DLD1 (cell line): ENCODE results near the gene MICAL2.

ENCODE experiments used
- in situ Hi-C: cut with HindIII; loops from 2 replicates; pipeline ENCODE4 v1.10.0; 2017; ENCODE audit warnings: low sequenced_read_pairs

Gene MICAL2

DNA sequence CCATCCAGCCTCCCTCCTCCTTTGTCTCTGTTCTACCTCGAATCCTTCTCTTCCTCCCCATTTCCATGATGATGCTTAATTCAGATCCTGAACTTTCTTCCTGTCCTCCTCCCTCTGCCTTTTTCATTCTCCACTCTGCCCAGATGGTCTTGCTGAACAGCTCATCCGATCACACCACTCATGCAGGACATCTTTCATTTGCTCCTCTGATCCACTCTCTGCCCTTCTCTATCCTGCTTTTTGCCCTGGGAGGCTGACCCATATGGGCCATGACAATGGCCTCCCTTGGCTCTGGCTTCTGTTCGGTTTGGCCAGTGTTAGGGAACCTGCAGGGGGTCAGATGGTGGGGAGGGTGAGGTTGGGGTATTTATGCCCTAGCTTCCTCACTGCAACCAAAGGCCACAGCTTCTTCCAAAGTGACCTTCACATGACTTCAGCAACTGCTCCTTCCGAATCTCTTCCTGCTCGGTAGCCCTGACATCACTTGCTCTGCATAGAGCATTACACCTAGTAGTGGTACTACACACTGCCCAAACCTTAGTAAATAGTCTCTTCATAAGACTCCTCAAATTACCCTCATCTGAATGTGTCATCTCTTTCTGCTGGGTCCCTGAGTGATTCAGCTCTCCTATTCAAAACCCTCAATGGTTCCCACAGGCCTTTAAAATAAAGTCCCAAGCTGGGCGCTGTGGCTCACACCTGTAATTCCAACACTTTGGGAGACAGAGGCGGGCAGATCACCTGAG is 32.7 kb upstream of the MICAL2 start:
- in situ Hi-C loops = no loop called here

DNA sequence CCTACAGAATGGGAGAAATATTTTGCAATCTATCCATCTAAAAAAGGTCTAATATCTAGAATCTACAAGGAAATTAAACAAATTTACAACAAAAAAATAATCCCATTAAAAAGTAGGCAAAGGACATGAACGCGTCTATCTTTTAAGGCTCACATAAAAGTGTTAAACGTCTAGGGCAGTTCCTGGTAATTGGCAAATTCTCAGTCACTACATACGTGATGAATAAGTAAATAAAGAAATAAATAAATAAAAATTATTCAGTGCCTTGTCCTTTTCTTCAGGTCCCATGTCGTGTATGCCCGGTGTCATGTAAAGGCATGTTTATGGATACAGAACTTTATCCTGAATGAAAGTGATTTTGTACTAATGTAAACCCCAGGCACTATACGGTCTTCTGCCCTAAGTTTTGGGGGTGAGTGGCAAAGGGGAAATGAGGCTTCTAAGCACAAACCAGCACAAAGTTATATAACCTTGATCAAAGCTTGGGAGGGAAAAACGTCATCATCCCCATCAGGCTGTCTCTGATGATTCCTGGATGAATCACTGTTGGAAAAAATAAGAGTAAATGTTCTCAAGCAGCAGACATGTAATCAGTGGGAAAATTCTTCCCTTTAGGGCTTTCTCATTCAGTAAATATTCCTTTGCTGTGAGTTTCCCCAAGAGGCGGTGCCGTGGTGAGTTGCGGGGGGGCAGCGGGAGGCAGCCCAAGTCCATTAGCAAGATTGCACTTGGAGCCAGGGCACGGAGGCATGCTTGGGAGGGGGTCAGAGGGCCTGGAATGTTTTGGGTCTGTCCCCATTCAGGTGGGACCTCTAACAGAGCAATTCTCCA is 30.4 kb upstream of the MICAL2 start:
- in situ Hi-C loops = no loop called here

DNA sequence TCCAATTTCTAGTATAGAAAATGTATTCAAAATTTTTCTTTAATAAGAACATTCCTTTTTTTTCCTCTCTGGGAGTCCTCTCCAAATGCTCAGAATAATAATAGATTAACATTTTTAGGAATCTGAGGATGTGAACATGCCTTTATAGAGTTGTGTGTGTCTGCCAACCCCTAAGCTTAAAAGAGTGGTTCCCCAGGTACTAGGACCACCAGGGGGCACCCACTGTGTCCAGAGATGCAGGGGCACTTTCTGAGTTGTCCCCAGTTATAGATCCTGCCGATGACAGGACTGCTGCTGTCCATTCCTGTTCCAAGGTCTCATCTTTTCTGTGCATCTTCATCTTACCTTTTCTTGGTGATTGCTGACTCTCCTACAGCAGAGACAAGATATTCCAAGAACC is 27.0 kb upstream of the MICAL2 start:
- in situ Hi-C loops = no loop called here

DNA sequence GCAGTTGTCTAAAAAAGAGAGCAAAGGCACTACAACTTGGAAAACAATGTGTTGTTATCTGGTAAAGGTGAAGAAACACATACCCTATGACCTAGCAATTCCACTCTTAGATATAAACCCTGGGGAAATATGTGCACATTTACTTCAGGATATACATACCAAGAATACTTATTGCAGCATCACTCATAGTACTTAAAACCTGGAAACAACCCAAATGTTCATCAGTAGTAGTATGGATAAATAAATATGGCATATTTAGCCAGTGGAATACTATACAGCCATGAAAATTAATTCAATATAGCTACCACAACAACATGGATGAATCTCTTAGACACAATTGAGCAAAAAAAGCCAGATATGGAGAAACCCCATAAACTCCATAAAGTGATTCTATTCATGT is 26.1 kb upstream of the MICAL2 start:
- in situ Hi-C loops = no loop called here

DNA sequence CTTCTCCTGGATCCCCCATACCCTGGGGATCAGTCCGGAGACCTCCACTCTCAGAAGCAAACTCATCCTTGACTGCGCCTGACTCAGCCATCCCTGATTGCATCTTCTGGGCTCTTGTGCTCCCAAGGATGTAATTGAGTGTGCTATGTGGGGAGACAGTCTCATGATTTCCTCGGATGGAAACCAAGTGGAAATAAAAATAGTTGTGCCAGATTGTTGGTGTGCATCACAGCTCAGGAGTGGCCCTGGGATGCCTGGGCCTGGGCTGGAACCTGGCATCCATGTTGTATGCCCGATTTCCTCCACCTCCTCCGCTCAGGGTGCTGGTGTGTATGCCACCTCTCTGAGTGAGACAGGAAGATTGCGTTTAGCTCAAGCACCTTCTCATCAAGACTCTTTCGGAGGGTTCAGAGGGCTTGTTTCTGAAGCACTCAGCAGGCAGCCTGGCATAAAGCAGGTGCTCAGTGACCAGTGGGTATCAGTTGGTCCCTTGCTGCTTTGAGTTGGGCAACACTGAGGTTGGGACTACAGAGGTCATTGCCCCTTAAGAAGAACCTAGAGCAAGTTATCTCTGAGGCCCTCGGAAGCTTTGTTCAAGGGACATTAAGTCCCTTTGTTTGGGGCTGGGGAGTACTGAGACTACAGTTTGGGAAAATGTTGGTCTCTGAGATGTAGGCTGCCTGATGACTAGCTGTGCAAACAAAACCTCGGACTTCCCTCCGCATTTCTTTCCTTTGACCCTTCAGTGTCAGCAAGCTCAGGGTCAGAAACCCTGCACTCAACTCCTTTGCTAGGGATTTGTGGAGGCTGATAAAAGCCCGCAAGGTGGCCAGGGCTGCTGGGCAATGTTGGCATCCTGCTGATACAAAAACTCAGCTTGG is 24.8 kb upstream of the MICAL2 start:
- in situ Hi-C loops = loop anchor here (5.0 kb wide), 1 partner anchor 77 kb away; no protein-coding TSS in a partner anchor

DNA sequence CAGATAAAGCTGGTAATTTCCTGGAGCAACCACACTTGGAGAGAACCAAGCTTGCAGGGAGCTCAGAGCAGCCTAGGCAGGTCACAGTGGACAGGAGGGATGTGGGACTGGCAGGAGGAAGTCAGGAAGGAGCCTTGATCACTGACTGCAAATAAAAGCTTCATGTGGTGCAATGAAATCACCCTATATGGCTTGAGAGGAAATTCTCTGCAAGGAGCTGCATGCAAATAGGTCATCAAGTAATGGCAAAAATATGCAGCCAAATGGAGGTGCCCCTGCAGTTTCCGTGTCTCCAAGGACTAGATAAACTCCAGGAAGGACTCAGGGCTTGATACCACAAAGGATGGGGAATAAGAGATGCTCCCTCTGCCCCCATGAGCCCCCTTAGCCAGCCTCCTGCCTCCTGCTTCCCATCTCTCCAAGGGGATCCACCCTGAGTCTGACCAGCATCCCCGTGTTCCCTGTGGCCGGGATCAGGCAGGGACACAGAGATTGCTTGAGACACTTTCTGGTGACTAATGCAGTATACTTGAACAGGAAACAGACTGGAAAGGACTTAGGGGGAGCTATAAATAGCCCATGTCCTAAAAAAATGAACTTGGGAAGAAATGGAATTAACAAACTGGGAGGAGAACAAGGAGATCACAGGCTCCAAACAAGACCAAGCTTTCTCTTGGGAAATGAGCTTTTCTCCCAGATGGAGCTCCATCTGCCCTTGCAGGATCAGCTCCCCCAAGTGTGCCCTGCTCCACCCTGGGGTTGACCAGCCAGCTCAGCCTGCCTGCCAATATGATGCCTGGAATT is 23.9 kb upstream of the MICAL2 start:
- in situ Hi-C loops = loop anchor here (5.0 kb wide), 1 partner anchor 76 kb away; no protein-coding TSS in a partner anchor

DNA sequence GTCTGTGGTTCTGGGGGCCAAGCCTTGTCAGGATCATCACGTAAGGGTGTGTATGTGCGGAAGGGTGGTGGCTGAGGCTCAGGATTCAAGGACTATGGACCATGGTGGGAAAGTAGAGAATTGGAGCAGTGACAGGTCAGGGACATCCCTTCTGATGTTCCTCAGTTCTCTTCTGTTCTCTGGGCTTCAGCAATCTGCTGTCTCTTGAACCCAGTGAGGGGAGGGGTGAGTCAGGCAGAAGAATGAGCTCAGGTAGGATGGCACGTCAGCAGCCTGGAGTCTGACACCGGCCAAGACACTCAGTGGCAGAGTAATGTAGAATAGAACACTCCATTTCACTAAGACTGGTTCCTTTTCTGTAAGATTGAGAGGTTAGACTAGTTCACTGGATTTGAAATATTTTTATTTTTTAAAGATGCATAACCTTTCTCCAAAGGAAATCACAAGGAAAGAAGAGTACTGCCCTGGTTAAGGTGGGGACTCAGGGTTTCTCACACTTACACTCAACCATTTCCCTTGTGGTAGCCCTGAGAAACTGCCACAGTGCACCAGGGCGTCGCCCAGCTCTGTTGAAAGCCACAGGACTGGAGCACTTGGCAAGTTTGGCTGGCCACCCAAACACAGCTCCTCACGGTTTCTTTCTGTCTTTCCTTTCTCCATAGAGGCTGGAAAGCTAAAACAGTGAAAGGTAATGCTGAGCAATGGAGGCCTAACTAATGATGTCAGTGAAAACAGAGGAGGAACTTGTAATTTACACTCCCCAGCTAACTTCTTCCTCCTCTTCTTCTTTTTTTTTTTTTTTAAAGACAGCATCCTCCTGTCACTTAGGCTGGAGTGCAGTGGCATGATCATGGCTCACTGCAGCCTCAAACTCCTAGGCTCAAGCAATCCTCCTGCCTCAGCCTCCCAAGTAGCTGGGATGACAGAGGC is 23.1 kb upstream of the MICAL2 start:
- in situ Hi-C loops = loop anchor here (5.0 kb wide), 1 partner anchor 75 kb away; no protein-coding TSS in a partner anchor

DNA sequence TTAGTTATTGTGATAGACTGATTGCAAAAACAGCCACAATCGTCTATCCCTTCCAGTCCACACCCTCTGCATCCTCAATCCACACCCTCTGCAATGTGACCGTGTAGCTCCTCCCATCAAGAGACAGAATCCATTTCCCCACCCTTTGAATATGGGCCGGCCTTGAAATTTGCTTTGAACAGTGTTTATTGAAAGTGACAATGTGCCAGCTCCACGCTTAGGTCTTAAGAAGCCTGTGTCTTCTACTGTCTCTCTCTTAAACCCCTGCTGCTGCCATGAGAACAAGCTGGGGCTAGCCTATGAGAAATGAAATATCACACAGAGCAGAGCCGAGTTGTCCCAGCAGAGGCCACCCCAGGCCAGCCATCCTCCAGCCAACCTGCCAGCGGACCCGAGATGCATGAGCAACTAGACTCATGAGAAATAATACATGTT is 22.3 kb upstream of the MICAL2 start:
- in situ Hi-C loops = loop anchor here (5.0 kb wide), 1 partner anchor 74 kb away; no protein-coding TSS in a partner anchor

DNA sequence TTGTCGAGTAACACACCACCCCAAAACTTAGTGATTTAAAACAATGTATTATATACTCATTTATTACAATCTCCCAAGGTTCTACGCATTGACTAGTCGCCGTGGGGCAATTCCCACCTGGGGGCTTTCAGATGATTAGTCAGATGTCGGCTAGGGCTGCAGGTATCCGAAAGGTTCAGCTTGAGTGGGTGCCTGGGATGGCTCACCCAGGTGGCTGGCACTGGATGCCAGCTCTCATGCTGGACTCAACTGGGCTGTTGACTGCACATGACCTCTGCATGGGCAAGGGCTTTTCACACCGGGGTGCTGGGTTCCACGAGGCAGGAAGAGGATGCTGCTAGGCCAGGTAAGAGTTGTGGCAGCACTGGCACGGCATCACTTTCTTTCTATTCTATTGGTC is 21.9 kb upstream of the MICAL2 start:
- in situ Hi-C loops = loop anchor here (5.0 kb wide), 1 partner anchor 74 kb away; no protein-coding TSS in a partner anchor

DNA sequence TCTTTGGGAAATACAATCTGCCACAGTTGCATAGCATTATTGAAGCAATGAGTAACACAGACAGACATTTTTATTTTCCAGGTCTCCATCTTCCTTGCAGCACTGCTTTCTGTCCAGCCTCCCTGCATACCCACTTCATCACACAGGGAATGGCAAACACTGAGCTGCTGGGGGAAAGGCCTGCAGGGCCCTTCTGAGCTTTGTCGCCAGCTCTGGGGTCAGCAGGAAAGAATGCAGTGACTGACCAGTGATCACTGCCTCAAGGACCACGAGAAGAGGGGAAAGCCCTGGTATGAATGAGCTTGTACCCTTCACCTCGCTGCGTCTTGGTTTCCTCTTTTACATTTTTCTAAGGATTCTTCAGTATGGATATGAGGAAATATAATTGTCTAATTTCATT is 21.3 kb upstream of the MICAL2 start:
- in situ Hi-C loops = loop anchor here (5.0 kb wide), 1 partner anchor 73 kb away; no protein-coding TSS in a partner anchor

DNA sequence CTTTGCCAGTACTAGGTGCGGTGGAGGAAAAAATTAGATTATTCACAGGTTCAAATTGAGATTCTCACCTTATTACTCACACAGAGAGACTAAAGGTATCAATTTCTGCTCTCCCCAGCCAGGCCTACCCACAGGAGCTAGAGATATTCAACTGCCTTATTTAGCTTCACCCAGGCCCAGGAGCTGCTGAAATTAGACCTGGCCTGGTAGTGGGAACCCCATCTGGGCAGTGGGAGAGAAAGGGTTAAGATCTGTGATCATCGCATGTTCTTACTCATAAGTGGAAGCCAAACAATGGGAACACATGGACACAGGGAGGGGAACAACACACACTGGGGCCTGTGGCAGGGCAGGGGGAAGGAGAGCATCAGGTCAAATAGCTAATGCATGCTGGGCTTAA is 20.9 kb upstream of the MICAL2 start:
- in situ Hi-C loops = loop anchor here (5.0 kb wide), 1 partner anchor 73 kb away; no protein-coding TSS in a partner anchor

DNA sequence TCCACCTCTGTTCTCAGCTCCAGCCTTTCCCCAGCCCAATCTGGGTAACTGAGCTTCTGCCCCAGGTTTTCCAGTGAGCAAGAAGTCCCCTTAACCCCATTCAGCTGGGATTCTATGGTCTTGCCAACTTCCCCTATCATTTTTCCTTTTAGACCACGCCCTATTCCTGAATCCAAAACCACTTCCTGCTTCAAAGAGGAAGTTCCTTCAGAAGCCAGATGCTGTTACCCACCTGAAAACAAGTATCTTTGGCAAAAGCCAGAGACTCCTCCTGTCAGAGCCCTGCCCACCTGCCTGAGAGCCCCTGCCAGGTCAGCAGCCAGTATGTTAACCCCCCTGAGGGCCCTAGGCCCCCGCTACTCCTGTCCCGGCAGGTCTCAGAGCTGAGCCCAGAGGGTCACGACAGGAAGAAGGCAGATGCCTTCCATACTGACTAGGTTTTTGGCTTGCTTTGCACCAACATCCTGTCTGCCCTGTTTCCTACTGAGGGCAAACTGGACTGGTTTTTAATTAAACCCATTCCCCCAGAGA is 20.3 kb upstream of the MICAL2 start:
- in situ Hi-C loops = no loop called here

DNA sequence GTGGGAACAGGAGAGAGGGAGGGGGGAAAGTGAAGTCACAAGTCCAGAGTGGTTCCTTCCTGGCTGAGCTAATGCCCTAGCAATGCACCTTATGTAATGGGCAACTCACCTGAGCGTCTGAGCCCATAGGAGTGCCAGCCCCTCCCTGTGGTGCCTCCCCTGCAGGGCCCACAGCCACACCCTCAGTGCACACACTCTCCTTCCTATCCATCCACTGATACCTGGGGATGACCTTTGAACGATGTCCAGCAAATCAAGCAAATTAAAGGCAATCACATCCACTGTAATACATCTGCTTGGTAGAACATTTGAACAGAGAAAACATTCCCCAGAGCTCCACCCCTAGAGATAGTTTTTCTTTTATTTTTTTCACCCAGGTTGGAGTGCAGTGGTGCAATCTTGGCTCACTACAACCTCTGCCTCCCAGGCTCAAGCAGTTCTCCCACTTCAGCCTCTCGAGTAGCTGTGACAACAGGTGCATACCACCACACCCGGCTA is 19.6 kb upstream of the MICAL2 start:
- in situ Hi-C loops = no loop called here

DNA sequence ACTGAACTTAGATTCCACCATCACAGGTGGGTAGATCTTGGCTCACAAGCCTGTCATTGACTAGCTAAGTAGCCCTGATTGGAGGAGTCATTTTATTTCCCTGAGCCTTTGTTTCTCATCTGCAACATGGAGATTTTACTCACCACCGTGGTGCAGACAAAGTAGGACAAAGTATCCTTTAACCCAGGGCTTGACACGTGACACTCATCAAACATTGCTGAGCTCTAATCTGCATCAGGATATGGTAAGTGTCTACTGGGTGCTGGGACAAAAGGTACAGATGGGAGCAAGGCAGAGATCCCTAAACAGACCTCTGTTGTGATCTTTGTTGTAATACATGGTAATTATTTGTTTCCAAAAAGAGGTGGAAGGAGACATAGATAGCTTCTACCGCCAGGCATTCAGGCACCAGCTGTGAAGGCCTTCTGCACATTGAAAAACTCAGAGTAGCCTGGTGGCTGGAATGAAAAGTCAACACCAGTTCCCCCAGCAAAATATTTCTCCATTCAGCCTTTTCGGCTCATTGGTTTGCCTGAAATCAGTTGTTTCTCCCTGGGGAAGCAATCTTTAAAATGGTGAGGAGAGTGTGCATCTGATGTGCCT is 18.3 kb upstream of the MICAL2 start:
- in situ Hi-C loops = no loop called here

DNA sequence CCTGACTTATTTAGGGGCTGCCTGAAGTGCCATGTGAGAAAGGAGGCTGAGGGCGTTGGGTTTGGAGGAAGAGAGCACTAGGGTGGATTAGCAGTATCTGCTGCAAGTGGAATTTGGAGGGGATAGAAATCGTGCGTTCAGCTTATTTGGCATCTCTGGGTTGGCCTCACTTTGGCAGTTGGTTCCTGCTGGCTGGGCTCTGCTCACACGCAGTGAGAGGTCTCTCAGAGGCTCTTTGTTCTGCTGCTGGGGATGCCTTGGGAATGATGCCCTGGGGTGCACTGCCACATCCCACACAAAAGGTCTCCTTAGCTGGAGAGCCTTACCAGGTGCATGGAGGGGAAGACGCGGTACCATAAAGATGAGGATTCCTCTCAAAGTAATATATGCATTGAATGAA is 17.7 kb upstream of the MICAL2 start:
- in situ Hi-C loops = no loop called here

DNA sequence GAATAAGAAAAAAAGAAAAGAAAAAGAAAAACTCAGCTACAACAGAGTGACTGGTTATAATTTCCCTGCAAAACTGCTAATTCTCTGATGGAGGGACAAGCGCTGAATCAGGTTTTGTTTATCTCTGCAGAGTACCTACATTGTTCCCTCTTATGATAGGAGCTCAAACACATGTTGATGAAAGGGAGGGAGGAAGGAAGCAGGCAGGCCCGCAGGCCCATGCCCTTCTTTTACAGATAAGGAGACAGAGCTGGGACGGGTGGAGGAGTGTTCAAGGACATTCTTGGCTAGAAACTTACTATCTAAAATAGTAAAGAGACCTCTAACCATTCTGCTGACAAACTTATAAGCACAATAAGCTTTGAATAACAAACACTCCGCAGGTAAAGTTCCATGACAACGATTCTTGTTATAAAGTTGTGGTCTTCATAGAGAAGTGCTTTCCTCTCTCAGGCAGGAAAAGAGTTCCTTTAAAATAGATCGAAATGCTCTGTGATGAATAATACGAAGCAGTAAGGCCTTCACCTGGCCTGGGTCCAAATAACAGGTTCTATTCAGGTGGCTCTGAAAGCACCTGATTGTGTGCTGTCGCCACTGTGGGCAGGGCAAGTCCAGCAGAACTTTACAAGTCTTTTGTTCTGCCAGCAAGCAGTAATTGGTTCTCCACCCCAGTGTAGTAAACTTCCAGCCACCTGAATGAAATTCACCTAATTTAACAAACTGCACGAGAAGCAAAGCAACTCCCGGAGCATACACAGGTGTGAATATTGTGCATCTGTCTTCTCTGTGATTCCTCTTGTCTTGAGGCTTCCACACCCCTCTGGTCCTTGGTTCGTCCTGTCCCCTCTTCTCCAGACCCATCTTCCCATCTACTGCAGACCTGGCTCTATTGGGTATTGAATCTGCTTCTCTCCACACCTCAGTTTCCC is 15.3 kb upstream of the MICAL2 start:
- in situ Hi-C loops = no loop called here

DNA sequence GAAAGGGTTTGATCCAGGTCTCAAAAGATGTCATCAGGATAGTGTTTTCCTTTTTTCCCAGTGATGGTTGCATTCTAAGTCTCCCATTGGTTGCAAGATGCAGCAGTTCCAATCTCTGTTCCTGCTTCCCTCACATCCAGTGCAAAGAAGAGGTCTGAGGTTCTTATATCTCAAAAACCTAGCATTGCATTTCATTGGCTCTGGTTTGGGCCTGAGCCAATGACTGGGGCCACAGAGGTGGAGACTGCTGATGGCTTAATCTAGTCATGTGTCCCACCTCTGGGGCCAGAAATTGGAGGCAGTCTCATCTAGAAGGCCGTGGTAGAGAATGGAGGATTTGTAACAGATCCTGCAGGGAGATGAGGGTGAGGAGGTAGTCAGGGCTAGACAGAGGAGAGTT is 13.2 kb upstream of the MICAL2 start:
- in situ Hi-C loops = no loop called here
